NCI-H1436 (cell line): ENCODE data around the gene SNCB.
"Not testable (repeated sequence)": the region's sequence is repeated elsewhere in the genome, so short reads cannot be mapped to it uniquely, and the experiment has no call there.

ENCODE experiments used
- DNase-seq: peaks from one replicate; lab custom pipeline; 2025; lab: John Stamatoyannopoulos, UW

Gene SNCB

GRCh38 chr5:176597417-176598389 is 32.6 kb downstream of the SNCB start:
- no peak for DNase-seq

GRCh38 chr5:176596689-176597416 is 33.5 kb downstream of the SNCB start:
- no peak for DNase-seq

GRCh38 chr5:176596069-176596644 is 34.2 kb downstream of the SNCB start:
- no peak for DNase-seq

GRCh38 chr5:176595386-176595943 is 34.9 kb downstream of the SNCB start:
- no peak for DNase-seq

GRCh38 chr5:176594554-176594953 is 35.8 kb downstream of the SNCB start:
- DNase-seq: no peak

- no peak for DNase-seq
Observed at GRCh38 chr5:176593273-176593869, 37.0 kb downstream of the SNCB start.

- DNase-seq: no peak
Observed at GRCh38 chr5:176592573-176592972, 37.8 kb downstream of the SNCB start.

- not testable (repeated sequence) for DNase-seq
Observed at GRCh38 chr5:176591667-176592066, 38.7 kb downstream of the SNCB start.

- DNase-seq: no peak
Observed at GRCh38 chr5:176590035-176590717, 40.2 kb downstream of the SNCB start.

GRCh38 chr5:176589039-176589769 is 41.1 kb downstream of the SNCB start:
- no peak for DNase-seq

- DNase-seq: no peak
Observed at GRCh38 chr5:176588297-176588696, 42.0 kb downstream of the SNCB start.

- no peak for DNase-seq
Observed at GRCh38 chr5:176587398-176587797, 42.9 kb downstream of the SNCB start.

GRCh38 chr5:176583076-176583475 is 47.3 kb downstream of the SNCB start:
- DNase-seq: no peak

- no peak for DNase-seq
Observed at GRCh38 chr5:176581361-176581760, 49.0 kb downstream of the SNCB start.

GRCh38 chr5:176579323-176579722 is 51.0 kb downstream of the SNCB start:
- DNase-seq: no peak

- no peak for DNase-seq
Observed at GRCh38 chr5:176578391-176578808, 51.9 kb downstream of the SNCB start.

GRCh38 chr5:176577312-176578176 is 52.8 kb downstream of the SNCB start:
- no peak for DNase-seq

GRCh38 chr5:176575488-176576422 is 54.6 kb downstream of the SNCB start:
- no peak for DNase-seq

- no peak for DNase-seq
Observed at GRCh38 chr5:176575066-176575465, 55.3 kb downstream of the SNCB start.
